ENCODE results near the gene BPIFA1.

The BPIFA1 gene

DNA sequence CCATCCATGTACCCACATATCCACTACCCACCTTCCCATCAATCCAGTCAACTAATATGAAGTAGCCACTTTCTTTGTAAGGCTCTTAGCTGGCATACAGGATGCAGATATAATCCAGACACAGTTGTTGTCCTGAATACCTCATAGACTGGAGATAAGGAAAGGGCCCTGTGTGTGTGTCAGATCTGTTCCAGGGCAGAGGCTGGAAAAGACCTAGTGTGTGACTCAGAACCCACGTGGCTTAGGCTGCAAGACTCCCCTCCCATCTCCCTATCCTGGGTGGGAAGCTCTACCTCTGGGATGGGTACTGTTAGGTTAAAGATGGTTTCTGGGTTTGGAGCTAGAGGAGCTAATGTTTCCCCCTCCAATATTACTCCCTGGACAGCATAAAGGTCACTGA lies 3.6 kb downstream of the BPIFA1 start:
- no peak overlapping the region for H3K4me3 ChIP-seq
- H3K27ac ChIP-seq, result no peak overlapping the region

- Histone ChIP-seq H3K27ac (no peak overlapping the region), H3K4me3 (no peak overlapping the region)
These were observed 4.4 kb downstream of the BPIFA1 start for GRCh38 chr20:33239979-33240736.

GRCh38 chr20:33240923-33241322 lies 5.1 kb downstream of the BPIFA1 start:
- Histone ChIP-seq H3K4me3 (no peak overlapping the region), H3K27ac (no peak overlapping the region)

DNA sequence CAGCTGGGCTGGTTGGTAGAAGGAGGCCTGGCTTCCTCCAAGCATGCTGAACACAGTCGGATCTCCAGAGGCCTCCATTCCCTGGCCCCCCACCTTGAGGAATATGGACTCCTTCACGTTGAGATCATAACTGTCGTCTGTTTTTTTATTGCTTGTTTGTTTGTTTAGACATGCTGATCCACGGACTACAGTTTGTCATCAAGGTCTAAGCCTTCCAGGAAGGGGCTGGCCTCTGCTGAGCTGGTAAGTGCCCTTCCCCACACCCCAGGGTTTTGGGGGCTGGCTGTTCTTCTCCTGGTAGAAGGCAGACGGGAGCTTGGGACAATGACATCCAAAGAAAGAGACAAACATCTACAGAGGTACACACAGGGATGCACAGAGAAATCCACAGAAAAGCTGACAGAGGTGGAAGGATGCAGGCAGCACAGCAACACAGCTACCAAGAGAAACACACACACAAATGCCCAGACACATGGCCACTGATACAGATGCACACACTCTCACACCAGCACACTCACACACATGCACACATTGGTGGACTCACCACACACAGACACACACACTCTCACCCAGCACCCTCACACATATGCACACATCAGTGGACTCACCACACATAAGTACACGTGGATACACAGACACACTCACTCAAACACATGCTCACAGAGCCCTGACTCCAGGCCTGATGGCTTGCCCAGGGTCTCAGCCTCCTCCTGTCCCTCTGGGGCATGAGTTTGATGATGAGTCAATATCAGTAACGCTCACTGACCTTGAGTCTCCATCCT lies 6.7 kb downstream of the BPIFA1 start:
- H3K4me3 ChIP-seq, result no peak overlapping the region

DNA sequence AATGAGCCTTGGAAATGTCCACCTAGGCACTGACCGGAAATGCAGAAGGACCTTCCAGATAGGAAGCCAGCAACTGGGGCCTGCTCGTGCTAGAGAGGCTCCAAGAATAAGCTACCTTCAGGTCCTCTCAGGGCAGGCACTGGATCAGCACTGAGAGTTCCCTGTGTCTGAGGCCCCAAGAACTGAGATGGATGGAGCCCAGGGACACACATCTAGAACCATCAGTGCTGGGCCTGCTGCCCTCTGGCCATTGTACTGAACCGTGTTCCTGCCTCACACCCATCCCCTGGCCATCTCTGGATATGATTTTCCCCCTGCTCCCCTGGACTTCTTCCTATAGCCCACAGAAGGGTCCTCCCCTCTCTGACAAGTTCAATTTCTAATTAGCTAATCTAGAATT lies 10.3 kb downstream of the BPIFA1 start:
- Histone ChIP-seq H3K4me3 (no peak overlapping the region), H3K27ac (no peak overlapping the region)

More for the DNA sequence above, 6.7 kb downstream of the BPIFA1 start:
- no peak overlapping the region for H3K27ac ChIP-seq

DNA sequence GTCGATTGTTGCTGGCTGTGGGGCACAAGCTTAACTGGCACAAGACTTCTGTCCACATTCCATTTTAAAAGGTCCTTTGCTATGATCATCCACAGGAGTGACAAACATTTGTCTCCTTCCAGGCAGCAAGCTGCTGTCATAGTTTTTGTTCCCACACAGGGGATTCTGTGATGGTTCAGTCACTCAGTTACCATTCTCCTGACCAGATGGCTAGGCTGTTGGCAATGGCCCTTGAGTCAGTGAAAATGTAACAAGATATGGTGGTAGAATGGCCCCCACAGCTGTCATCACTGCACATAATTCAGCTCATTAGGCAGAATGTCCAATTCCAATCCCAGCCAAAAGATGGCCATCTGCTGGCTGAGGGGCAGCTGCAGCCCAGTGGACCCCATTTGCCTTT lies 13.7 kb downstream of the BPIFA1 start:
- Histone ChIP-seq H3K4me3 (no peak overlapping the region), H3K27ac (no peak overlapping the region)

GRCh38 chr20:33250666-33251065 lies 14.9 kb downstream of the BPIFA1 start:
- Histone ChIP-seq H3K27ac (no peak overlapping the region), H3K4me3 (no peak overlapping the region)

DNA sequence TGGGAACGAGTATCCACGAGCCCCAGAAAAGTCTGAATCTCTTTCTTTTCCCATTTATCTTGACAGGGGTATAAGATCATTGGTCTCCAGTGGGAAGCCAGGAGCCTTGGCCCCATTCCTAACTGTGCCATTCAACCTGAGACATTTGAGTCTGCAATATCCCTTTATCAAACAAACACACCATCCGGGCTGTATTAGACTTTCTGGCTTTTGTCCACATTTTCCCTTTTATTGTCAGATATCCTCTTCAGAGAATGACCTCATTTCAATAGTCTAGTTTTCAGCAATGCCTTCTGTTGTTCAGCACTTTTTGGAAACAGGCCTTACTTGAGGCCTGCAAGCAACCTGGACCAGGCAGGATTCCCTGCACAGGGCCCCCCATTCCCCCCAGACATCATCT lies 15.7 kb downstream of the BPIFA1 start:
- Histone ChIP-seq H3K4me3 (no peak overlapping the region), H3K27ac (no peak overlapping the region)

DNA sequence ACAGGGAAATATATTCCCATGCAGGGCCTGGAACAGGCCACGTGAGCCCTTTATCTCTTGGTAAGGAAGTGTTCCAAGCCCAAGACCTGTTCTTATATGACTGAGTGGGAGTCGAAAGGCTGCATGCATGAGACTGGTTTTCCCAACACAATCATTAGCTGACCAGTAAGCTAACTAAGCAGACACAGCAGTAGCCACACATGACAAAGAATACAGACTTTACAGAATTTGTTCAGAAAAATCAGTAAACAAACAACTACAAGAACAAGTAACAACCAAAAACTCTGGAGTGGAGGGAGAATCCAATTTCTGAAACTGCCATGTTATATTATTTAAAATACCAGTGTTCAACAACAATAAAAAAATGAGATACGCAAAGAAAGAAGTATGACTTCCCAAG lies 16.7 kb downstream of the BPIFA1 start:
- Histone ChIP-seq H3K27ac (no peak overlapping the region), H3K4me3 (no peak overlapping the region)

- H3K27ac ChIP-seq, result no peak overlapping the region
- H3K4me3 ChIP-seq, result no peak overlapping the region
These were observed 19.2 kb downstream of the BPIFA1 start for GRCh38 chr20:33255005-33255404.

- H3K4me3 ChIP-seq, result no peak overlapping the region
- H3K27ac ChIP-seq, result no peak overlapping the region
These were observed 21.4 kb downstream of the BPIFA1 start for GRCh38 chr20:33257237-33257636.

- Histone ChIP-seq H3K27ac (no peak overlapping the region), H3K4me3 (no peak overlapping the region)
These were observed 23.6 kb downstream of the BPIFA1 start for GRCh38 chr20:33259371-33259770.

DNA sequence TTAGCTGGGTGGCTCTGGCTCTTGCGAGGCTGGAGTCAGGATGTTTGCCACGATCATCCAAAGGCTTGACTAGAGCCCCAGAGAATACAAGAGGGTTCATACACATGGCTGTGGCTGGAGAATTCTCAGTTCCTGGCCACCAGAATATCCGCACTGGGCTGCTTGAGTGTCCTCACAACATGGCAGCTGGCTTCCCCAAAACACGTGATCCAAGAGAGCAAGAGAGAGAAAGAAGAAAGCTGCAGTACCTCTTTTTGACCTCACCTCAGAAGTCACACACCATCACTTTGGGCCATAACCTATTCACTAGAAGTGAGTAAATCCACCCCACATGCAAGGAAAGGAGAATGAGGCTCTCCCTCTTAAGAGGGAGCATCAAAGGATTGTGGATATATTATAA lies 25.7 kb downstream of the BPIFA1 start:
- no peak overlapping the region for H3K27ac ChIP-seq
- H3K4me3 ChIP-seq, result no peak overlapping the region

DNA sequence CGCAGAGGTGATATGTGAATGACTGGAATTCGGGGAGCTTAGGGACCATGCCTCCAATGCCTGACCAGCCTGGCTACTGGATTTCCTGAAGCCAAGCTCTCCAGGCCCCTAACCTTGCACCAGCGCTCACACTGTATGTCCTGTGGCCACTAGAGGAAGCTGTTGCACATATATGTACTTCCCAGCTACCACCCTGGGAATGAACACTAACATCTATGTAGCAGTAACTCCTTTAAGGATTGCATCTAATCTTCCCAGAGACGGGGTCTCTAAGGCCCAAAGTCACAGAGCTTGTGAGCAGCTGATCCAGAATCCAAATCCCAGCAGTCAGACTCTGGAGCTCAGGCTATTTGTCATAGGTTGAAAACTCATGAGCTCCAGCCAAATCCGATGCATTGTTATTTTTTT lies 26.9 kb downstream of the BPIFA1 start:
- no peak overlapping the region for H3K27ac ChIP-seq

GRCh38 chr20:33263784-33264183 lies 28.0 kb downstream of the BPIFA1 start:
- Histone ChIP-seq H3K4me3 (no peak overlapping the region), H3K27ac (no peak overlapping the region)

More for the DNA sequence above, 26.9 kb downstream of the BPIFA1 start:
- H3K4me3 ChIP-seq, result no peak overlapping the region

- H3K27ac ChIP-seq, result no peak overlapping the region
These were observed 31.9 kb downstream of the BPIFA1 start for GRCh38 chr20:33267701-33268100.

DNA sequence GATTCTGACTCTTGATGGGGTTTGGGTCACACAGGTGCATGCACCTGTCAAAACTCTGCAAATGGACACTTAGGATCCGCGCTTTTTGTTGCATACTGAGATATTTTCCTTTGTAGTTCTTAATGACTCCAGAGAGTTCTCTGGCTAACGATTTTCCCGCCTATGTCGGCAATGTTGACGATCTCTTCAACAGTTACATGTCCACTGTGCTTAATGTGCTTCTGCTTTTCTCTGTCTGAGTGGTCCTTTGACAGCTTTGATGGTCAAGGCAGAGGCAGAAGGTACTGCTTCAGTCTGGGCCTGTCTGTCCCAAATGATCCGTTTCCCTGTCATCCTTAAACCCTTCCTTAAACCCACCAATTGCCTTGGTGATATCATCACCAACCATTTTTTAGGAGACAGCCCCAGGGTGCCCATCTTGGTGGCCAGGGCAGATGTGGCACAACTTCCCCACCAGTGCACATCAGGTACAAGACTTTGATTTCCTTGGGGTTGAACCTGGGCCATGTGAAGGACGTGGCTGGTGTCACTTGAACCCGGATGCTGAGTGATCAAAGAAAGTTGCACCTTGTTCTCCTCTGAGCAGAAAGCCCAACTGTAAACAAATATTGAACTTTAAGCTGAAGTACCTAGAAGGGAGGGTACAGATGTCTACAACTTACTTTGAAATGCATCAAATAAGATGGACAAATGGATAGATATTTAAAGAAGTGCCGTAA lies 36.5 kb downstream of the BPIFA1 start:
- Histone ChIP-seq H3K4me3 (no peak overlapping the region), H3K27ac (no peak overlapping the region)

More at GRCh38 chr20:33267701-33268100, 31.9 kb downstream of the BPIFA1 start:
- no peak overlapping the region for H3K4me3 ChIP-seq

DNA sequence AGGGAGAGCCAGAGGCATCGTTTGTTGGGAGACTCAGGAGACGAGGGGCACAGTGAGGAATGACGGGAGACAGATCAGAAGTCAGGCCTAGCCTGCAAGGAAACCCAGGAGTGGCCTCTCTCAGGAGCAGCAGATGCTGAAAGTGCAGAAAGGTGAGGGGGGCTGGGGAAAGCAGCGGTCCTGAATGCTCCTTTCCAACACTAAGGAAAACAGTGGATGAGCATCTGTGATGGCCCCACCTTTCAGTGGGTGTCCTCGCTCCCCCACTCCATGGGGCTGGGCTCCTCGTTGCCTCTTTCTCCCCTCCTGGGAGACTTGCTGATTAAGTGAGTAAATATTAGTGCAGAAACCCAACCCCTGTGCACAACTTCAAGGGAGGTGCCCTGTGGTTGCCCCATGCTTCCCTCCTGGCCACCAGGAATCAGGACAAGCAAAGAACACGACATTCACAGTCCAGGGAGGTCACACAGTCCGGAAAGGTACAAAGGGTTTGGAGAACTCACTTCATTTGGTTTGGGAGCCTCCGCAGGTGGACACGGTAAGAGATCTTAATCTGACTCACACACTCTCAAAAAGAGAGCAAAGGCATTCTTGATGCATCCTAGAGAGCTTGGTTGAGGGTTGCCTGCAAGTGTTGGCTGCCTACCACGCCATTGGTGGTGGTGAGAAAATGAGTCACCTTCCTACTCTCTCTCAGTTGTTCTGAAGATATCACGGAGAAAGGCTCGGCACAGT lies 37.5 kb downstream of the BPIFA1 start:
- H3K27ac ChIP-seq, result no peak overlapping the region

GRCh38 chr20:33275215-33275614 lies 39.4 kb downstream of the BPIFA1 start:
- no peak overlapping the region for H3K4me3 ChIP-seq
- H3K27ac ChIP-seq, result no peak overlapping the region

More for the DNA sequence above, 37.5 kb downstream of the BPIFA1 start:
- no peak overlapping the region for H3K4me3 ChIP-seq

DNA sequence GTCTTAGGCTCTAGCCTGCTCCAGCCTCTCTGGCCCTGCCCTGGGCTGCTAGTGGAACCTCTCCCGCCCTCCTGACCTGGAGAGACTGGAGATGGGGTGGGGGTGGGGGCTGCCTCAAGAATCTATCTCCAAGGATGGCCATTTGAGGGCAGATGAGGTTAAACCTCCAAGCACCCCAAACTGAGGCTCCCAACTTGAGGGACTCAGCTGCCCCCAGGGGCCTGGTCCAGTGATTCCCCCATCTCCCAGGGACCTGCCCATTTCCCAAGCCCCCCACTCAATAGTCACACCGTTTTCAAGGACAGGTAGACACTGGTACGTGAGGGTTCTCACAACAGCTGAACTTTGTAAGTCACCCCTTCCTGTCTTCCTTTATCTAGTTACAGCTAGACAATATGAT lies 40.1 kb downstream of the BPIFA1 start:
- no peak overlapping the region for H3K4me3 ChIP-seq

More for the DNA sequence above, 40.1 kb downstream of the BPIFA1 start:
- no peak overlapping the region for H3K27ac ChIP-seq
